Gastrocnemius medialis (tissue), 4 donors: ENCODE measurements around the gene CPA3. TPM values are rescaled to one million over a fixed set of nuclear protein-coding genes. Genes with fewer than 3 reads are reported as not detected.

Experiments used
- ATAC-seq, 2 donors: fragments of 150-250 bp; one replicate each; pipeline ENCODE4 v1.9.1; 2016
- DNase-seq, 2 donors: peaks; one replicate each; pipeline ENCODE4 v3.0.0-alpha.2; 2019
- H3K27ac ChIP-seq, 4 donors: fragments of 200-600 bp; sonication (generic); 1 replicate in 1 of 4; 2 replicates in 3 of 4; pipeline ENCODE4 v1.5.1; 2016 to 2018; ENCODE audit warnings: mild to moderate bottlenecking in 2 of 4, moderate library complexity in 1 of 4
- H3K27me3 ChIP-seq, 3 donors: fragments of 200-600 bp; sonication (generic) in 2 of 3; 1 replicate in 1 of 3; 2 replicates in 2 of 3; pipeline versions ENCODE4 v1.5.1 to v1.6.0; 2016 to 2019; ENCODE audit warnings: mild to moderate bottlenecking in 1 of 3, moderate library complexity in 1 of 3
- H3K36me3 ChIP-seq, 2 donors: fragments of 200-600 bp; sonication (generic) in 1 of 2; one replicate each; pipeline ENCODE4 v1.5.1; 2017 to 2018
- H3K4me1 ChIP-seq, 2 donors: fragments of 200-600 bp; sonication (generic) in 1 of 2; one replicate each; pipeline ENCODE4 v1.5.1; 2016 to 2017; ENCODE audit warnings: mild to moderate bottlenecking in 2 of 2
- H3K4me3 ChIP-seq, 4 donors: fragments of 200-600 bp; sonication (generic) in 3 of 4; 1 replicate in 1 of 4; 2 replicates in 3 of 4; pipeline ENCODE4 v1.5.1; 2016 to 2019; ENCODE audit warnings: mild to moderate bottlenecking in 2 of 4
- H3K9me3 ChIP-seq, 3 donors: fragments of 200-600 bp; sonication (generic) in 2 of 3; 1 replicate in 1 of 3; 2 replicates in 2 of 3; pipeline ENCODE4 v1.5.1; 2016 to 2019
- CTCF ChIP-seq, 5 experiments: fragments of 450-650 bp in 3 of 5; fragments of 200-600 bp in 2 of 5; sonication (generic) in 2 of 5; IDR thresholded peaks in 4 of 5; conservative IDR thresholded peaks in 1 of 5; 1 replicate in 4 of 5; 2 replicates in 1 of 5; pipeline ENCODE4 v1.5.1; 2016 to 2019; ENCODE audit warnings: antibody characterized with exemption in 5 of 5, mild to moderate bottlenecking in 3 of 5, moderate library complexity in 3 of 5
- POLR2A ChIP-seq, 2 donors: fragments of 450-650 bp; IDR thresholded peaks; one replicate each; pipeline ENCODE4 v1.6.1; 2017; ENCODE audit warnings: antibody characterized with exemption in 2 of 2, mild to moderate bottlenecking in 2 of 2, moderate library complexity in 2 of 2
- in situ Hi-C, 4 donors: fragments of 200-750 bp; cut with MboI; loops; one replicate each; pipeline versions ENCODE4 v1.15.0 to v1.8.0; 2017; ENCODE audit warnings: low sequenced_read_pairs in 4 of 4
- intact Hi-C: fragments of 100-400 bp; cut with DNase I; formaldehyde crosslinking; loops from one replicate; pipeline ENCODE4 v1.15.1; 2023; ENCODE audit warnings: low total_unique reads
- total RNA-seq, 4 donors: library from RNA; depleted of rRNA; stranded (reverse); fragments of >200 nt; gene quantifications; one replicate each; pipeline versions ENCODE4 v1.1.0 to v1.2.3, GENCODE V29; 2016

The CPA3 gene
- total RNA-seq, 4 donors from 2014 or later = 1.00 to 4.7 (median 1.8) TPM; not detected in 1

GRCh38 chr3:148820361-148821245 lies 44.5 kb upstream of the CPA3 start:
- Histone ChIP-seq H3K4me3 (no peak overlapping the region), H3K9me3 (no peaks in the 10 kb centered on the region), H3K27me3 (no peaks in the 10 kb centered on the region), H3K27ac (no peak overlapping the region), H3K36me3 (no peaks in the 10 kb centered on the region), H3K4me1 (no peaks in the 10 kb centered on the region)
- ATAC-seq (no peak), DNase-seq (no peak)
- in situ Hi-C loops (no loop called here), intact Hi-C loops (no loop called here)
- TF ChIP-seq POLR2A (IDR thresholded peaks at IDR 0.05) (no peak), CTCF (IDR thresholded peaks at IDR 0.05 in 4 of 5, conservative IDR thresholded peaks at IDR 0.05 in 1 of 5) (no peak)

- in situ Hi-C loops (no loop called here), intact Hi-C loops (no loop called here)
- Histone ChIP-seq H3K27ac (no peak overlapping the region), H3K27me3 (no peaks in the 10 kb centered on the region), H3K4me1 (no peaks in the 10 kb centered on the region), H3K36me3 (no peaks in the 10 kb centered on the region), H3K4me3 (no peak overlapping the region), H3K9me3 (no peaks in the 10 kb centered on the region)
- DNase-seq (no peak), ATAC-seq (no peak)
- TF ChIP-seq CTCF (IDR thresholded peaks at IDR 0.05 in 4 of 5, conservative IDR thresholded peaks at IDR 0.05 in 1 of 5) (no peak), POLR2A (IDR thresholded peaks at IDR 0.05) (no peak)
Observed at GRCh38 chr3:148823026-148823425, 42.1 kb upstream of the CPA3 start.

GRCh38 chr3:148825476-148825875 lies 39.6 kb upstream of the CPA3 start:
- ATAC-seq (no peak), DNase-seq (no peak)
- in situ Hi-C loops (no loop called here), intact Hi-C loops (no loop called here)
- no peaks in the 10 kb centered on the region for H3K36me3 ChIP-seq
- TF ChIP-seq POLR2A (IDR thresholded peaks at IDR 0.05) (no peak), CTCF (IDR thresholded peaks at IDR 0.05 in 4 of 5, conservative IDR thresholded peaks at IDR 0.05 in 1 of 5) (no peak)
- H3K4me3 ChIP-seq = no peak overlapping the region
- no peaks in the 10 kb centered on the region for H3K27me3 ChIP-seq
- H3K9me3 ChIP-seq = no peaks in the 10 kb centered on the region
- no peaks in the 10 kb centered on the region for H3K4me1 ChIP-seq
- no peak overlapping the region for H3K27ac ChIP-seq

- H3K4me3 ChIP-seq = no peak within 1 kb of the TSS
- TF ChIP-seq POLR2A (IDR thresholded peaks at IDR 0.05) (no peak), CTCF (IDR thresholded peaks at IDR 0.05 in 4 of 5, conservative IDR thresholded peaks at IDR 0.05 in 1 of 5) (no peak)
- H3K27ac ChIP-seq = no peak within 1 kb of the TSS
- no peaks in the 10 kb centered on the region for H3K4me1 ChIP-seq
- no peaks in the 10 kb centered on the region for H3K36me3 ChIP-seq
- DNase-seq (no peak), ATAC-seq (no peak)
- no peaks in the 10 kb centered on the region for H3K27me3 ChIP-seq
- no peaks in the 10 kb centered on the region for H3K9me3 ChIP-seq
- in situ Hi-C loops (no loop called here), intact Hi-C loops (no loop called here)
Observed at GRCh38 chr3:148827585-148827984, 37.5 kb upstream of the CPA3 start, which contains the start of gene CPB1. TSS of gene CPB1 (plus strand) at chr3:148827811. CDS start at chr3:148827824, 13 bp downstream.
